GM20431 (cell line): ENCODE measurements around the gene NUDT3.

Experiments
- in situ Hi-C: fragments of 300-500 bp; cut with MseI, MboI; formaldehyde crosslinking; loops from one replicate; pipeline ENCODE4 v1.15.0; 2020; ENCODE audit warnings: low sequenced_read_pairs; ENCODE audit not compliant: unreplicated experiment

The NUDT3 gene

GRCh38 chr6:34304164-34304563 lies 88.3 kb downstream of the NUDT3 start:
- in situ Hi-C loops, result no loop called here

GRCh38 chr6:34302929-34303328 lies 89.5 kb downstream of the NUDT3 start:
- in situ Hi-C loops, result no loop called here

DNA sequence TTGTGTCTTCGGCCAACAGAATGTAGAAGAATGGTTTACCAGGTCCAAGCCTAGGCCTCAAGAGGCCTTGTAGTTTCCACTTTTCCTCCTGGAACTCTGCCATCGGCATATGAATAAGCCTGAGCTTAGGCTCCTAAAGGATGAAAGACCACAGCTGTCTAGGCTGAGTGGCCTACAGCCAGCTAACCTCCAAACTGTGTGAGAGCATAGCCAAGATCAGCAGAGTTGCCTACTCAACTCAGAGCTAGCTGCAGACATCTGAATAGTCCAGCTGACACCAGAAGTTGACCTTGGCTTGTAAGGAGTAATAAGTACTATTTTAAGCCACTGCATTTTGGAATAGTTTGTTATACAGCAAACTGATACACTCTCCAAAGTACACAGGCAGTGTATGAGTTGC lies 91.1 kb downstream of the NUDT3 start:
- in situ Hi-C loops, result no loop called here

GRCh38 chr6:34300332-34300751 lies 92.1 kb downstream of the NUDT3 start:
- in situ Hi-C loops, result no loop called here

- in situ Hi-C loops, result no loop called here
Observed at GRCh38 chr6:34298941-34299340, 93.5 kb downstream of the NUDT3 start.

DNA sequence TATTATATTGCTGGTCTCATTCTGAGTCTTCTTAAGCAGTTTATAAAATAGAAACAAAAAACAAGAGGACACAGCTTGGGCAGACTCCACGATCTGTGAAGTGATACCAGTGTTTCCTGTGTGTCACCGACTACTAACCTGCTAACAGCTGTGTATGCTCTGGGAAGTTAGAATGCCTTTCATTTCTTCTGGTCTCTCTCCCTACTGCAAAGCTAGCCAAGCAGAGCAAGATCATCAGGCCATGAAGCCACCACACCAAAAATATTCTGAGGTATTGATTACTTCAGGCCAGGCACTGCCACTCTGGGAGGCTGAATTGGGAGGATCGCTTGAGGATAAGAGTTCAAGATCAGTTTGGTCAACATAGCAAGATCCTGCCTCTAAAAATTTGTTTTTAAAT lies 96.7 kb downstream of the NUDT3 start:
- in situ Hi-C loops, result no loop called here

DNA sequence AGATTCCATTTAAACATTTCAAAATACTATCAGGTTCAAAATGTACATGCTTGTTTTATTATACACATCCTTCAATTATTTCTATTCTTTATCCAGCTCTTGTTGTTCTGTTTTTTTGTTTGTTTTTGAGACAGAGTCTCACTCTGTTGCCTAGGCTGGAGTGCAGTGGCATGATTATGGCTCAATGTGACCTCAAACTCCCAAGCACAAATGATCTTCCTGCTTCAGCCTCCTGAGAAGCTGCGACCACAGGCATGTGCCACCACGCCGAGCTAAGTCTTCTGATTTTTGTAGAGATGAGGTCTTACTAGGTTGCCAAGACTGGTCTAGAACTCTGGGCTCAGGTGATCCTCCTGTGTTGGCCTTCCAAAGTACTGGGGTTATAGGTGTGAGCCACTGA lies 99.5 kb downstream of the NUDT3 start:
- in situ Hi-C loops, result no loop called here

GRCh38 chr6:34289137-34289536 lies 103.3 kb downstream of the NUDT3 start:
- in situ Hi-C loops, result no loop called here

DNA sequence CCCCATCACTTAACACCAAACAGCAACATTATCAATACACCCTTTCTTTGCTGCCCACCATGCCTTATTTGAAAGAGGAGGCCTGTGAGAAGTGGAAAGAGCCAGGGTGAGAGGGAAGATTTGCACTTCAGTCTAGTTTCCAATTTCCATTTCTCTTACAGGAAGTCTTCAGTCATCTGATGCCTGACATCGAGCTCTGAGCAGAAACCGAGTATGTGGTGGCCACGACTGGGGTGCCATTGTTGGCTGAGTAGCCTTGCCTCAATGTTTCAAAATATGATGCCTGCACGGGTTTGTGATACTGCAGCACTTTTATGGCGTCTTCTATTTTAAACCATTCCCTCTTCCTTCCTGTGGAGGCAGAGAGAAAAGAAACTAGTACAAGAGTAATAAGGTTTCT lies 103.9 kb downstream of the NUDT3 start:
- in situ Hi-C loops, result no loop called here

DNA sequence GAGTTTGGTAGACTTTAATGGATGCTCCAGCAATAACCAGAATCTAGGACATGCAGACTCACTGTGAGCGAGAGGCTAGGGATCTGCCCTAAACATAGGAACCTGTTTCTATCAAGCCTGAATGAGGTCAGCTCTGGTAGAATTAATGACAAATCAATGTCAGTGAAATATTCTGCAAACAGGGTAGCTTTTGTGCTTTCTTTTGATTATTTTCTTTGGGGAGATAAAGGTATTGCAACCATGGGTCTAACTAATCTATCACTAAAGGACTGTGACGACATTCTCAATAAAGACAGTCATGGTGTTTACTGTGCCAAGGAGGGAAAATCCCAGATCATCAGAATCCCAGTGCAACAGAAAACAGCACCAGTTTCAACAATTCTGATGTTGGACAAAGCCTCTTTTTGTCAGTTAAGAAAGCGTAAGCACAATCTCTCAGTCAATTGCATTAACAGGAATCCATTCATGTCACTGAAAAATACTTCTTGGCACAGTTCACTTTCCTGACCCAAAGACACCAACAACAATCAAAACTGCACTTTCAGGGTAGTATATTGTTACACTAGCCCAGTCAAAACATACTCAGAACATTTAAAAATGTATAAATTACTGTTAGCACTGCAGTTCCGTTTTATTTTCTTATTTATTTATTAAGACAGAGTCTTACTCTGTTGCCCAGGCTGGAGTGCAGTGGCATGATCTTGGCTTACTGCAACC lies 106.9 kb downstream of the NUDT3 start:
- in situ Hi-C loops, result no loop called here

- in situ Hi-C loops, result no loop called here
Observed at GRCh38 chr6:34284563-34285447, 107.7 kb downstream of the NUDT3 start.

- in situ Hi-C loops, result no loop called here
Observed at GRCh38 chr6:34281702-34282334, 110.7 kb downstream of the NUDT3 start.

DNA sequence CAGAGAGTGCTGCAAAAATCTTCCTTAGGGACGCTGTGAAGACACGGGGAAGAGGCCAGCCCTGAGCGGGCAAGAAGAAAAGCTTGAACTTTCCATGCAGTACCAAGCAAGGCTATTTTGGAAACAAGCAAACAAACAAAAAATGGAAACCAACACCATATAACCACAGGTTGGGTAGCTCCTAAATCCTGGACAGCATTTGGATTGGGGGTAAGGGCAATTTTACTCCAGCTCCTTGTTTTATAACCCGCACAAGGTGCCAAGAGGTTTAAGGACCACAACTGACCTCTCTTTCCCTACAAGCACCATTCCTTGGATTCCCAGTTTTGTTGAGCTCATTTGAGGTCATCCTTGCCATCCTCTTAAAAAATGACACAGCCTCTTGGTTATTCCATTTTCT lies 112.3 kb downstream of the NUDT3 start:
- in situ Hi-C loops, result no loop called here

- in situ Hi-C loops, result no loop called here
Observed at GRCh38 chr6:34278833-34279232, 113.6 kb downstream of the NUDT3 start.

GRCh38 chr6:34277763-34278112 lies 114.7 kb downstream of the NUDT3 start:
- in situ Hi-C loops, result no loop called here

DNA sequence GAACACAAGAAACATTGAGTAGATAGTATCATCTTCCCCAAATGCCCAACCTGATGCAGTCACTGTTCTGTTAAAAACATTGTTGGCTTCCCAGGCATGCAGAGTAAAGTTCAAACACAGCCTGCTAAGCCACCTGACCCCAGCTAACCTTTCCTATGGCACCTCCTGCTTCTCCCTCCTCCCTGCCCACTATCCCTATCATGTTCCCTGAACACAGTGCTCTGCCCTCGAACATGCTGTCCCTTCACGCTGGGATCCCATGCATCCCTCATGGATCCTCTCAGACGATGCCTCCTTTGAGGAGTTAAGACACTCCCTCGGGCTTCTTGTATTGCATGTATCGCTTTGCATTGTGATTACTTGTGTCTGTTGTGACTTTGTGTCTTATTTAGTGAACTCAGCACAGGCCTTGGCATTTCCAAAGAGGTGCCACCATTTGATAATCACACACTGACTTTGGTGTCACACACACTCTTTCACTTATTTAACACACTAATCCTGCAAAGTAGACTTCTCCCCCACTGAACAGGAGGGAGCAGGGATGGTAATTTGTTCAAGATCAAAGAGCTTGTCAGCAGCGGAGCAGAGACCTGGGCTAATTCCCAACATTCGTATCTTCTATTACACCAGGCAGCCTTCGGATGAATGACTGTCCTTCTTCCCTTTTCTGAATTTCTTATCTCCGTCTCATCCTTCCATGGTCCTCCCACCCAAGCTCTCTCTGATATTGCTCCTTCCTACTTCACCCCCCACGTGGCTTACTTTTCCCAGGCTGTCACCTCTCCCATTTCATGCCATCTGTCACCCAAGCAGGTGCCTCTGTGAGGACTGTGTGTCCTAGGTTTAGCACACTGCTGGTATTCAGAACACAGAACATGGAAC lies 115.3 kb downstream of the NUDT3 start:
- in situ Hi-C loops, result no loop called here

DNA sequence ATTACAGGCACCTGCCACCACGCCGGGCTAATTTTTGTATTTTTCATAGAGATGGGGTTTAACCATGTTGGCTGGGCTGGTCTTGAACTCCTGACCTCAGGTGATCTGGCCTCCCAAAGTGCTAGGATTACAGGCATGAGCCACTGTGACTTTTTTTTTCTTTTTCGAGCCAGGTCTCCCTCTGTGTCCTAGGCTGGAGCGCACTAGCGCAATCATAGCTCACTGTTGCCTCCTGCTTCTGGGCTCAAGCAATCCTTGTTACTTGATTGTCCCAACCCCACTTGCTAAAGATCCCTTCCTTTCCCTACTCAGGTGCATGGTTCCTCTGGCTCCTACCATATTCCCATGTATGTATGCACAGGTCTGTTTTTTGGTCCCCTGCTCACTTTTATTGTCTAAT lies 116.3 kb downstream of the NUDT3 start:
- in situ Hi-C loops, result no loop called here

DNA sequence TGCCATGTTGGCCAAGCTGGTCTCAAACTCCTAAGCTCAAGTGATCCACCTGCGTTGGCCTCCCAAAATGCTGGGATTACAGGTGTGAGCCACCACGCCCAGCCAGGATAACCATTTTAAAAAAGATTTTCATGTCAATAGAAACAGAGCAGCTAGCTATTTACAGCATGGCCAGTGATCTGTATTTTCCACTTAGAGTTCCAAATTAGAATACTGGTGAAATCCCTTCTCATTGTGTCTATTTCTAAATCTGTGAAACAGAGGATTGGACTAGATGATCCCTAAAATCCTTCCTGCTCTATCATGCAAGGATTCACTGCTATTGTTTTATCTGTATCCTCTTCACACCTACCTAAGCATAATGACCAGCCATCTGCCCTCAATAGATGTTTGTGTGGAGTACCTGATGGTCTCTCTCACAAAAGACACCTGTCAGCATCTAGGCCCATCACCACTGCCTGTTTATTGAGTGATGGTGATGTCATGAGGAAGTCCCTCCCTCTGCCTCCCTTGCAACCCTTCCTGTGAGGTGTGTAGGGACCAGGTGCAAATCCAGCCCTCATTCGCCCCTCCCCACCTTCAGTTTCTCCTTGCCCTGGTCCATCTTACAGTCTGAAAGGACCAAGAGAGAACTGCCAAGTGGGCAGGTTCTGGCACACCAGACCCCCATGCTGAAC lies 117.2 kb downstream of the NUDT3 start:
- in situ Hi-C loops, result no loop called here

DNA sequence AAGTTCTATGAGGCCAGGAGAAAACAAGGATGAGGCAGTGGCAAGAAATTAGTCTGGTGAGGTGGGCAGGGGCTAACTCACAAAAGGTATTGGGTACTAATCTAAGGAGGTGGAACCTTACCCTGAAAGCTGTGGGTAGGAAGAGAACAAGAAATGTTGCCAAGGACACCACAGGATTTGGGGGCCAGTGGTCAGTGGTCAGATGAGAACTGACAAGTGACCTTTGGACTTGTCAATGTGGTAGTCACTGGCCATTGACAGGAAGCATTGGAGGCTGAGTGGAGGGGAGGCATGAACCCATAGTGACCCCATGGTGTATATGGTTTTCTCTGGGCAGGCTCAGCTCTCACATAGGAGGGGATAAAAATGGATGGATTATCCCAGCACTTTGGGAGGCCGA lies 118.3 kb downstream of the NUDT3 start:
- in situ Hi-C loops, result no loop called here
